Measurements from ENCODE around the gene CTTNBP2NL.

CTTNBP2NL gene

GRCh38 chr1:112509660-112510178 lies 113.7 kb downstream of the CTTNBP2NL start:
- DNase-seq: no peak

GRCh38 chr1:112510340-112510739 lies 114.3 kb downstream of the CTTNBP2NL start:
- DNase-seq: no peak

All from NCI-H748 treated with DMSO at 0.1 percent for 48 hours (cell line).